Measurements from ENCODE around the gene PLD4.
"Not testable (repeated sequence)": the region's sequence is repeated elsewhere in the genome, so short reads cannot be mapped to it uniquely, and the experiment has no call there.

The PLD4 gene

GRCh38 chr14:104899781-104900180 is 24.9 kb upstream of the PLD4 start:
- DNase-seq (ENCODE audit: low read depth in 2 of 2): no peak

- DNase-seq (ENCODE audit: low read depth in 2 of 2): no peak
Observed at GRCh38 chr14:104900639-104901512, 23.8 kb upstream of the PLD4 start.

GRCh38 chr14:104903990-104904389 is 20.7 kb upstream of the PLD4 start:
- no peak for DNase-seq (ENCODE audit: low read depth in 2 of 2)

- DNase-seq (ENCODE audit: low read depth in 2 of 2): not testable (repeated sequence)
Observed at GRCh38 chr14:104904650-104905578, 19.8 kb upstream of the PLD4 start.

- not testable (repeated sequence) for DNase-seq (ENCODE audit: low read depth in 2 of 2)
Observed at GRCh38 chr14:104905579-104905933, 19.1 kb upstream of the PLD4 start.

GRCh38 chr14:104908303-104908702 is 16.4 kb upstream of the PLD4 start:
- no peak for DNase-seq (ENCODE audit: low read depth in 2 of 2)

GRCh38 chr14:104912053-104912452 is 12.6 kb upstream of the PLD4 start:
- DNase-seq (ENCODE audit: low read depth in 2 of 2): no peak

GRCh38 chr14:104913435-104913834 is 11.2 kb upstream of the PLD4 start:
- DNase-seq (ENCODE audit: low read depth in 2 of 2): no peak

- DNase-seq (ENCODE audit: low read depth in 2 of 2): no peak
Observed at GRCh38 chr14:104917116-104917515, 7.6 kb upstream of the PLD4 start.

- no peak for DNase-seq (ENCODE audit: low read depth in 2 of 2)
Observed at GRCh38 chr14:104917993-104918392, 6.7 kb upstream of the PLD4 start.

- not testable (repeated sequence) for DNase-seq (ENCODE audit: low read depth in 2 of 2)
Observed at GRCh38 chr14:104919152-104919992, 5.3 kb upstream of the PLD4 start.

- DNase-seq (ENCODE audit: low read depth in 2 of 2): no peak
Observed at GRCh38 chr14:104919993-104920315, 4.7 kb upstream of the PLD4 start.

GRCh38 chr14:104923640-104924420 is 849 bp upstream of the PLD4 start:
- no peak for DNase-seq (ENCODE audit: low read depth in 2 of 2)

- DNase-seq (ENCODE audit: low read depth in 2 of 2): no peak
Observed at GRCh38 chr14:104925214-104925854, 655 bp downstream of the PLD4 start.

GRCh38 chr14:104925855-104926609 is 1.4 kb downstream of the PLD4 start:
- no peak for DNase-seq (ENCODE audit: low read depth in 2 of 2)

GRCh38 chr14:104926619-104927431 is 2.1 kb downstream of the PLD4 start:
- DNase-seq (ENCODE audit: low read depth in 2 of 2): no peak

GRCh38 chr14:104927432-104927816 is 2.7 kb downstream of the PLD4 start:
- DNase-seq (ENCODE audit: low read depth in 2 of 2): no peak

GRCh38 chr14:104927901-104928300 is 3.2 kb downstream of the PLD4 start:
- no peak for DNase-seq (ENCODE audit: low read depth in 2 of 2)
